SKM-1 treated with dmso at 0.1 percent for 144 hours (cell line): ENCODE data around the gene IMMP1L.
"Not testable (repeated sequence)": the region's sequence is repeated elsewhere in the genome, so short reads cannot be mapped to it uniquely, and the experiment has no call there.

ENCODE experiments used
- DNase-seq: peaks from one replicate; lab custom pipeline; 2025; ENCODE audit not compliant: unreplicated experiment; lab: John Stamatoyannopoulos, UW

IMMP1L gene

GRCh38 chr11:31509429-31510345 lies at the start of gene IMMP1L, which contains the start of gene ELP4:
TSS of gene IMMP1L (minus strand) at chr11:31509622. CDS start at chr11:31463276, 46,346 bp downstream.
TSS of gene ELP4 (plus strand) at chr11:31509767. CDS start at chr11:31509785, 18 bp downstream.
- peak; percentile 93 for DNase-seq

DNA sequence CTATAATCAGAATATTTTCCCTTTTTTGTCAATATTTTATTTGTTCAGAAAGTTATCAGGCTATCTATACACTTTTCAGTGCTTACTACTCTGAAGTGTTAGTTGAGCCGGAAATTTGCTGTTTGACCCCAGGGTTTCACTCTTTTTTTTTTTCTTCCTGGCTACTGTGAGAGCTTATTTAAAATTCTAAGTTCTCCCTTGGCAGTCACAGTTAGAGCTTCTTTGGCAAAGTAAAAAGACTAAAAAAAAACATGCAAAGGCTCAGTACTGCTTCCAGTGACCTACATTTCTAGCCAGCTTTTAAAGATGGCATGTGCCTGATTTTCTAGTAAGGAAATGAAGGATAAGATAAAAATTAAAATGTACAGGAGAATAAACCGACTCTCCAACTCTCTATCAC lies 48.6 kb upstream of the IMMP1L start:
- DNase-seq = no peak

DNA sequence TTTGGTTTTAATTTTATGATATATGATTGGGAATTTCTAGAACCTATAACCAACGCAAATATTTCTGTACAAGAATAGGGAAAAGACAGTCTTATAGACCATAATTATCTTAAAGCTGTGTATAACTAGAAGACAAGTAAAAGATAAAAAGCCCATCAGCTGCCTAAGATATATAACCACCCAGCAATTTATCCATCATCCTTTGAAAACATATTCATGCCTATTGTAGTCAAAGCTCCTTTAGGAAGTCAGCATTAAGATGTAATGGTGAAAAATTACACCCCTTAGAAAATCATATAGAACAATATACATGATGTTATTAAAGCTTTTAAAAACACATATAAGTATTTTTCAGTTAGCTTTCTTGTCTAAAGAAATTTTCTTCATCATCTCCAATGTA lies 46.5 kb upstream of the IMMP1L start:
- no peak for DNase-seq

GRCh38 chr11:31542862-31543261 lies 33.4 kb upstream of the IMMP1L start:
- DNase-seq = no peak

DNA sequence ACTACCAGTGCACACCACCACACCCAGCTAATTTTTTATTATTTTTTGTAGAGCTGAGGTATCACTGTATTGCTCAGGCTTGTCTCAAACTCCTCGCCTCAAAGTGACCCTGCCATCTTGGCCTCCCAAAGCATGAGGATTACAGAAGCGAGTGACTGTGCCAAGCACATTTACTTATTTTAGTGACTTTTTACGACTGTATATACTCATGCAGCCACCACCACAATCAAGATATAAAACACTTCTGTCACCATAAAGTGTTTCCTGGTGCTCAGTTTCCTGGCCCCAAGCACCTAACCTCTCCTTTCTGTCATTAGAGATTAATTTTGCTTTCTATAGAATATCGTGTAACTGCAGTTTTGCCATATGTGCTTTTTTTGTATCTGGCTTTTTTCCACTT lies 26.1 kb upstream of the IMMP1L start:
- DNase-seq = no peak

GRCh38 chr11:31531293-31531692 lies 21.9 kb upstream of the IMMP1L start:
- DNase-seq = no peak

DNA sequence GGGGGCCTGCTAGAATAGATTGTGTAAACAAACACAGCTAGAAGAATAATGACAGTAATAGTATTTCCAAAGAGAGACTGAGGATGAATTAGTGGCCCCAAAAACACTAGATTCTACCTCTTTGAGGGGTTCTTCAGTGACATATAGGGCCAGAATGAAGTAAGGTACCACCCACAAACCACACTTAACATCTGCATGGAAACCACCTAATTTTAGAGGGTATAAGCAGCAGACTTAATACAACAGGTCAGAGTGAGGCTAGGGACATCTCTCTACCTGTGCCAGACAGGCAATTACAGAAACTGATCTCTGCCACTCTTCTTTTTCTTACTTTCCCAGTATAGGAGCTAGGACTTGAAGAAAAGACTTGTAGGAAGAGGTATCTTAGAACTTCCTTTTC lies 20.3 kb upstream of the IMMP1L start:
- DNase-seq = no peak

DNA sequence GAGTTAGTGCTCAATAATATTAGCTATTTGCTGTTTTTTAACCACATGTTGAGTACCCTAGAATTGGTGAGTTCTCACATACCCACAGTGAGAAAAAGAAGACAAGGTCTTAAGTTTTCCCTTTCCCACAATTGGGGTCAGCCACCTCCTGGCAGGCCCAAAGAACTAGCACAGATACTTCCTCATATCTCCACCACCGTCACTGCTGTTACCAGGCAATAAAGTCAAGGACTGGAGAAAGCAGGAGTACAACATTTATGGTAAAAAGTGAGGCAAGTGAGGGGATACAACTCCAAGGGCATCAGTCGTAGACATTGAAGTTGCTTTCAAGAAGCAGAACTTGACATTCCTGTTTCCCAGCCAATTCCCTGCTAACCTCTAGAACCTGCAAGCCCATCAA lies 19.8 kb upstream of the IMMP1L start:
- no peak for DNase-seq

DNA sequence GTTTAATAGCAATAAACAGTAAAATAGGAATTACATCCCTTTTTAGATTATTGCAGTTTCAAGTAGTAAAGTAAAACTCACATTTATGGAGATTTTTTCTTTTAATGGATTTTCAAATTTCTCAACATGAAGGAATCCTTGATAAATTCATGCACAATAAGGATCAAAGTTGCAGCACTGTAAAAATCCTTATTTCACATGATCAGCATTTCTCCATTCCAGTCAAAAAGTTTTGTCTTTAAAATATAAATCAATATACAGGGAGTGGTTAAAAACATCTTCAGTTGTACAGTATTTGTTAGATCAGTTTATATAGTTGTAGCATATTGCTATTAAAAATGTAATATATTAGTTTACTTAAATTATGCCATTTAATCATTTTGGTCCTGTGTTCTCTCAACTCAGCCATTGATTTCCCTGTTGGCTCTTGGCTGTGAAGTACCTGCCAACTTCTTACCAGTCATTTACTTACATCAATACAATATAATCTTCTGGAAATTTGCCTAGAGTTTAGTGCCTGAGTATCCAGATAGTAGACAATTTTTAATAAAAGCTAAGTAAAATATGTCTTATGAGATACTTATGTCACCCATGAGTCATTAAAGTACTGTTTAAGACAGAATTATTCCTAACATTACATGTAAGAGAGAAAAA lies 12.2 kb upstream of the IMMP1L start:
- no peak for DNase-seq

- DNase-seq = no peak
Observed at GRCh38 chr11:31512117-31512516, 2.7 kb upstream of the IMMP1L start.

DNA sequence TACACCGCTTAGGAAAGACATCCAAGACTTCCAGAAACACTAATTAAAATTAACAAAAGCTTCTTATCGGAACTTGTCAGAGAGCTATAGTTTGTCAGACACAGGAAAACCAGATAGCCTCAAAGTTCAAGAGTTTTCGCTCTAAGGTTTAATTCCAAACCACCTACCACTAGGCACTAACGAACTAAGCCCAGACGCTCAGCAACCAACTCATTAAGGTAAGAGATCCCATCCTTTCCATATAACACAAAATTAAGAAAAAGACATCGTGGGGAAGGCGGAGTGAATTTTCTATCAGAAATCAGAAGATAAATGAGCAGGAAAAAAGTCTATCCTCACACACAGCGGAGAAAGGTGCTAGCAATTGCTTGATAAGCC lies 382 bp downstream of the IMMP1L start:
- no peak for DNase-seq

DNA sequence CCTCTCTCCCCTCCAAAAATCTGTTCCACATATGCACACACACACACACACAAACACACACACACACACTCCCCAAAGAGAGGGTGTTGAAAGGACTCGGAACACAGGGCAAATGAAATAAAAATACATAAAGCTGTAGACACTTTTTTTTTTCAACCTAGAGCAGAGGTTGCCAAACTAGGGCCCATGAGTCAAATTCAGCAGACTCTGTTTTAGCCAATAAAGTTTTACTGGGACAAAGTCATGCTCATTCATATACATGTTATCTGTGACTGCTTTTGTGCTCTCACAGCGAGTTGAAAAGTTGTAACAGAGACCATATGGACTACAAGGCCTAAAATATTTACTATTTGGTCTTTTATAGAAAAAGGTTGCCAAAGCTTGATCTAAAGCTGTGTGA lies 8.9 kb downstream of the IMMP1L start:
- DNase-seq = no peak

DNA sequence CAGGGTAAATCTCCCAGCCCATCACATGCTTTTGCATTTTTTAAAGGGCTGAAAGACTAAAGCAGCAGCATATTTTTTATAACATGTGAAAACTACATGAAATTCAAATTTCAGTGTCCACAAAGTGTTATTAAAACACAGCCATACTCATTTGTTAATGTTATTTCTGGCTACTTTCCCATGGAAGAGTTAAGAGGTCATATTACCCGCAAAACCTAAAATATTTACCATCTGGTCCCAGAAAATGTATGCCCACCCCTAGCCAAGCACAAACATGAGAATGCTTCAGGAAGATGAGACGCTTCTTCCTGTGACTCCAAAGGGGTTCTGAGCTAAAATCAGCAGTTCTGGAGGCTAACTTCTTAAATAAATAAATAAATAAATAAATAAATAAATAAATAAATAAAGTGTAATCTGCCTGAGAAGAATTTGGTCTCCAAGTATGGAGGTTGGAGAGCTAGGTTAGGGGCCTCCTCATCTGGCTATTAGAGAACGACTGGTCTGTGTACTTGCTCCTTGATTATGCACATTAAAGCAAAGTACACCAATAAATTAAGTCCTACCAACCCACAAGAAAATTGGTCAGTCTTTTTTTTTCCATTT lies 9.7 kb downstream of the IMMP1L start:
- no peak for DNase-seq

- not testable (repeated sequence) for DNase-seq
Observed at GRCh38 chr11:31493762-31494161, 15.7 kb downstream of the IMMP1L start.

DNA sequence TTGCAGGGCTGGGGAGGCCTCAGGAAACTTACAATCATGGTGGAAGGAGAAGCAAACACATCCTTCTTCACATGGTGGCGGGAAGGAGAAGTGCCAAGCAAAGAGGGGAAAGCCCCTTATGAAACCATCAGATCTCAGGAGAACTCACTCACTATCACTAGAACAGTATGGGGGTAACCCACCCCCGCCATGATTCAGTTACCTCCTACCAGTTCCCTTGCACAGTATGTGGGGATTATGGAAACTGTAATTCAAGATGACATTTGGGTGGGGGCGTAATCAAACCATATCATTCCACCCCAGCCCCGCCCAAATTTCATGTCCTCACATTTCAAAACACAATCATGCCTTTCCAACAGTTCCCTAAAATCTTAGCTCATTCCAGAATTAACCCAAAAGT lies 16.2 kb downstream of the IMMP1L start:
- no peak for DNase-seq

DNA sequence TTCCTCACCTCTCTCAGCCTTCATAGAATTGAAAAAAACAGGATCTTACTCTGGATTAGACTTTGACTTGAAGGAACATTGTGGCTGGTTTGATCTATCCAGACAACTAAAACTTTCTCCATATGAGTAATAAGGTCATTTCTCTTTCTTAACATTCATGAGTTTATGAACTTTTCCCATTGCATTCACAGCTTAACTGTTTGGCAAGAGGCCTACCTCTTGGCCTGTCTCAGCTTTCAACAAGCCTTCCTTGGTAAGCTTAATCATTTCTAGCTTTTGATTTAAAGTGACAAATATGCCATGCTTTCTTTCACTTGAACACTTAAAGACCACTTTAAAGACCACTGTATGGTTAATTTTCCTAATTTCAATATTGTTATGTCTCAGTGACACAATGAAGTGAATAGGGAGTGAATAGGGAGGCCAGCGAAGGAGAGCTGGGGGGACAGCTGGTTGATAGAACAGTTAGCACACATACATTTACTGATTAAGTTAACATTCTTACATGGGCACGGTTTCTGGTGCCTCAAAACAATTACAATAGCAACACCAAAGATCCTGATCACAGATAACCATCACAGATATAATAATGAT lies 17.0 kb downstream of the IMMP1L start:
- DNase-seq = no peak

GRCh38 chr11:31487848-31488247 lies 21.6 kb downstream of the IMMP1L start:
- no peak for DNase-seq

DNA sequence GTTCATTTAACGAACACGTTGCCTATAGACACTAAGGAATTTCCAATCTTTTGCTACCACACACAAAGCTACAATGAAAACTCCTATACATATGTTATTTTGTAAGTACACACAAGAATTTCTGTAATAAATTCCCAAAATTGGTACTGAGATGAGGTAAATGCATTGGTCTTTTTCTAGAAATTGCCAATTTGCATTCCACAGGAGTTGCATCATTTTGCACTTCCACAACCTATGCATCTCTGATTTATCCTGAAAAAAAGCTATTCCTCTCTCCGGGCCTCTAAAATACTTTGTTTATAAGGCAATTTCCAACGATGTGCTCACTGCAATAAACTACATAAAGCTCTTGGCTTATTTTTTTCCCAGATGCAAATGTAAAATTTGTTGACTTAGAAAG lies 24.9 kb downstream of the IMMP1L start:
- DNase-seq = no peak

- DNase-seq = no peak
Observed at GRCh38 chr11:31480930-31481329, 28.5 kb downstream of the IMMP1L start.

DNA sequence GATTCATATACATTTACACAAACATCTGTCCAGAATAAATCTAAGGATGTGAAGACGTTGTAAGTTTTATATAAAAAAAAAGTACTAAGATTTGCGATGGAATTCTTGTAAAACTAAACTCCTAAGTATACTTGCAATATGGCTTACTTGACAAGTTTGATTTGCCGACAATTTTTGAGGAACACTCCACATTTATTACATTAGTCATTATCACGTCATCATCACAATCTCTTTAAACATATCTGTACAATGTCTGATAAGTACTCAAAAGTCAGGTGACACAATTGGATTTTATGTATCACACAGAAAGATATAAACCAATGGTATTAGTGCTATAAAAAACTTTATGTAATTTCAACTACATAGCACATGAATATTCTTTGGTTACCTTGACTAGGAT lies 30.4 kb downstream of the IMMP1L start:
- no peak for DNase-seq

DNA sequence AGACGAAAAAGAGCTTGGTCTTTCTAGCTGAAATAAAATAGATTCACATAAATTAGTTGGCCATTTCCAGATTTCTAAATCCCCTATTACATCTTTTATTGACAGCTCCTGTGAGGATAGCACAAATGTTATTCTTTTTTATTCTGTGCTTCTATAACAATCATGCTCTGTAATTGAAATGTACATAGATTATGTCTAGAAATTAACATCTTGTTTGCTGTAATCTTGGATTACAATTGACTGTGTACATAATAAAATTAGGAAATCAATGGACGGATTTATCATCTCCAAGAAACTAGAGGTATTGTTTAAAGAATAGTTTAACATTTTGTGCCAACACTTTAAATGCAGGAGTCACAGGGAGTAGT lies 31.2 kb downstream of the IMMP1L start:
- no peak for DNase-seq
